VCaP (cell line): ENCODE results near the gene MAU2.

Experiments
- H3K27ac ChIP-seq: fragments of 450-650 bp; 2 replicates; pipeline ENCODE4 v1.5.1; 2017
- TF ChIP-seq, protein P1 (sequence below): fragments of 450-650 bp; conservative IDR thresholded peaks from 2 replicates; pipeline ENCODE4 v1.5.1; 2017; ENCODE audit warnings: mild to moderate bottlenecking, moderate library complexity

The MAU2 gene

DNA sequence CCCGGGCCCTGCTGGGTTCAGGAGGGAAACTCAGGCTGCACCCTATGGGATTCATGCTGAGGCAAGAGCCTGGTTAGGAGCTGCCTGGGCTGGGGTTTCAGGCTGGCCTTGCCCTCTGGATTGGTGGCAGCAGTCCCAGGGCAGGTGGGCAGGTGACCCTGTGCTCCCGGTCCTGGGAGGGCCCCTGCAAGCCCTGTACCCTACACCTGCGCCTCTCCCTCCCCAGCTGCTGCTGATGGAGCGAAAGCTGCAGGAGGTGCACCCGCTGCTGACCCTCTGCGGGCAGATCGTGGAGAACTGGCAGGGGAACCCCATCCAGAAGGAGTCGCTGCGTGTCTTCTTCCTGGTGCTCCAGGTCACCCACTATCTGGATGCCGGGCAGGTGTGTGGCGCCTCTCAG, 20.4 kb downstream of the MAU2 start:
- no peak overlapping the region for H3K27ac ChIP-seq
- TF ChIP-seq, protein P1, sequence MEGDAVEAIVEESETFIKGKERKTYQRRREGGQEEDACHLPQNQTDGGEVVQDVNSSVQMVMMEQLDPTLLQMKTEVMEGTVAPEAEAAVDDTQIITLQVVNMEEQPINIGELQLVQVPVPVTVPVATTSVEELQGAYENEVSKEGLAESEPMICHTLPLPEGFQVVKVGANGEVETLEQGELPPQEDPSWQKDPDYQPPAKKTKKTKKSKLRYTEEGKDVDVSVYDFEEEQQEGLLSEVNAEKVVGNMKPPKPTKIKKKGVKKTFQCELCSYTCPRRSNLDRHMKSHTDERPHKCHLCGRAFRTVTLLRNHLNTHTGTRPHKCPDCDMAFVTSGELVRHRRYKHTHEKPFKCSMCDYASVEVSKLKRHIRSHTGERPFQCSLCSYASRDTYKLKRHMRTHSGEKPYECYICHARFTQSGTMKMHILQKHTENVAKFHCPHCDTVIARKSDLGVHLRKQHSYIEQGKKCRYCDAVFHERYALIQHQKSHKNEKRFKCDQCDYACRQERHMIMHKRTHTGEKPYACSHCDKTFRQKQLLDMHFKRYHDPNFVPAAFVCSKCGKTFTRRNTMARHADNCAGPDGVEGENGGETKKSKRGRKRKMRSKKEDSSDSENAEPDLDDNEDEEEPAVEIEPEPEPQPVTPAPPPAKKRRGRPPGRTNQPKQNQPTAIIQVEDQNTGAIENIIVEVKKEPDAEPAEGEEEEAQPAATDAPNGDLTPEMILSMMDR, result no peak

DNA sequence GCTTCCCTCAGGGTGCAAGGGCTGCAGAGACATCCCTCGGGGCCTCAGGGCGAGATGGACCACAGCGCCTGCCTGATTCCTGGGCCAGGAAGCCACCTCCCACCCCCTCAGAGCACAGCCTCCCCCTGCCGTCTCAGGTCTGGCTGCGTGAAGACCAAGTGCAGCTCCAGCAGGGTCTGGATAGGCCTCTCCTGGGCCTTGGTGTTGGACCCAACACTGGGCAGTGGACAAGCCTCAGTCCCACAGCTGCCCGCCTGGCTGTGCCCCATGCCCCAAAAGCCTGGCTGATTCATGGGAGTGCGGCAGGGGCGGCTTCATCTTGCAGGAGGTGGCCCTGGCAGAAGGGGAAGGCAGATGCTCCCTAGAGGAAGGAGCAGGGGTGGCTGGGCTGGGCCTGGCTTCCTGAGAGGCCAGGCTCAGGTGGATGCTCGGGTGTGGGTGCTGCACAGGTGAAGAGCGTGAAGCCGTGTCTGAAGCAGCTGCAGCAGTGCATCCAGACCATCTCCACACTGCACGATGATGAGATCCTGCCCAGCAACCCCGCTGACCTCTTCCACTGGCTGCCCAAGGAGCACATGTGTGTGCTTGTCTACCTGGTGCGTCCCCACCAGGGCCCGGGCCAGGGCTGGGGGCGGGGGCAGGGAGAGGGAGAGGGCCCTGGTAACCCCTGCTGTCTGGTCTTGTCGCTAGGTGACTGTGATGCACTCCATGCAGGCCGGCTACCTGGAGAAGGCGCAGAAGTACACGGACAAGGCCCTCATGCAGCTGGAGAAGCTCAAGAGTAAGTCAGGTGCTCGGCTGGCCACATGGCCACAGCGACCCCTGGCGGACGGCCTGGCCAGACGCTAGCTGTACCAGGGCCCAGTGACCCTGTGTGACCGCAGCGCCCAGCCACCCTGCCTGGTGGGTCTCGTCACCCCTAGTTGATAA, 21.7 kb downstream of the MAU2 start:
- TF ChIP-seq, protein P1, result peak; percentile 85
- no peak overlapping the region for H3K27ac ChIP-seq

DNA sequence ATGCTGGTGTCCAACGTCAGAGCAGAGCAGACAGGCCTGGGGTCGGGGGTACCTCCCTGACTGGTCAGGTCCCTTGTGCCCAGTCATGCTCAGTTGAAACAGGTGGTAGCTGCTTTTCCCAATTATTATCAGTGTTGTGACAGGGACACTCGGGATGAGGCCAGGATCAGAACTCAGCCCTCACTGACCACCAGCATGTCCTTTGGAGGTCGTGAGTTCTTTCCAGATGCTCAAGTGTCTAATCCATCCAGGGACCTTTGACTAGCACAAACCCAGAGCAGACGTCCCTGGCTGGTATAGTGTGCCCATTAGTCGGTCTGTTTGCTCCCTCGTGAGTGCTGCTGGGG, 22.4 kb downstream of the MAU2 start:
- TF ChIP-seq, protein P1, result peak; percentile 37
- H3K27ac ChIP-seq, result no peak overlapping the region

DNA sequence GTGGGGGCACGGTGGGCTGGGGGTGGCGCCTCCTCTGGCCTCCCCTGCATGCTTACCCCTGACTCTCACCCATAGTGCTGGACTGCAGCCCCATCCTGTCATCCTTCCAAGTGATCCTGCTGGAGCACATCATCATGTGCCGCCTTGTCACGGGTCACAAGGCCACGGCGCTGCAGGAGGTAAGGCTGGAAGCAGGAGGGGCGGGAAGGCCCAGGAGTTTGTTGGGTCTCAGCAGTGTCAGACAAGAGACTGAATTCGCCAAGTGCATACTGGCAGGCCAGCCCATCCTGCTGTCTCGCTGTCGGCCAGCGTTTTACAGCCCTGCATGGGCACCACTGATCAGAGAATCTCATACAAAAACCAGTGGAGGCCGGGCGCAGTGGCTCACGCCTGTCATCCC, 23.1 kb downstream of the MAU2 start:
- H3K27ac ChIP-seq, result no peak overlapping the region

DNA sequence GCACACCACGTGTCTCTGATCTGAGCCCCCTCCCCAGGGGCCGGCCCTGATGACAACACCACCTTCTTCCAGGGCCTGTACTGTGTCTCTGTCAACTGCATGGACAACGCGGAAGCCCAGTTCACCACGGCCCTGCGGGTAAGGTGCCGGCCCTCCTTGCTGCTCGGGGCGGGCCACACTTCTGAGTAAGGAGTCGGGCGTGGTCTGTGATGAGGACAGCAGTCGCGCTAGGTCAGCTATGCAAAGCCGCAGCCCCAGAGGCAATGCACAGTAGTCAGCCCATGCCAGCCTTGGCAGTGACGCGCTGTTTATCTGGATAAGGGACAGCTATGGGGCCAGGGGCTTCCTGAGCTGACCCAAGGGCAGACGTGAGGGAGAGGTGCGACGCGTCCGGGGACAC, 24.6 kb downstream of the MAU2 start:
- TF ChIP-seq, protein P1, result no peak
- no peak overlapping the region for H3K27ac ChIP-seq

More for the DNA sequence above, 23.1 kb downstream of the MAU2 start:
- TF ChIP-seq, protein P1, result no peak

DNA sequence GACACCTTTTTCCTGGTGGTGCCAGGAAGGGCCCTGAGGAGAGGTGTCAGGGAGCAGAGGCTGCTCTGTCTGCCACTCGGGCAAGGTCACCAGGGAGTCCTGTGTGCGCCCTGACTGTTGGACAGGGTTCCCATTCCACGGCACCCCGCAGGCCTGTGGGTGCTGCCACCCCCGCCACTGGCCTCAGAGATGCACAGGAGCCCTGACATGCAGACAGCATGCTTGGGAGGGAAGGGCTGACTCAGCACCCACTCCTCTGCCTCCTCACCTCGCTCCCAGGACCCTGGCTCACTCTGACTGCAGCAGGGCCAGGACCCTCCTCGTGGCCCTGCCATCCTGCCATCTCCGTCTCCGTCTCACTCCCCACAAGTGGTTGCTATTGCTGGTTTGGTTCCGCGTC, 25.3 kb downstream of the MAU2 start:
- TF ChIP-seq, protein P1, result no peak

DNA sequence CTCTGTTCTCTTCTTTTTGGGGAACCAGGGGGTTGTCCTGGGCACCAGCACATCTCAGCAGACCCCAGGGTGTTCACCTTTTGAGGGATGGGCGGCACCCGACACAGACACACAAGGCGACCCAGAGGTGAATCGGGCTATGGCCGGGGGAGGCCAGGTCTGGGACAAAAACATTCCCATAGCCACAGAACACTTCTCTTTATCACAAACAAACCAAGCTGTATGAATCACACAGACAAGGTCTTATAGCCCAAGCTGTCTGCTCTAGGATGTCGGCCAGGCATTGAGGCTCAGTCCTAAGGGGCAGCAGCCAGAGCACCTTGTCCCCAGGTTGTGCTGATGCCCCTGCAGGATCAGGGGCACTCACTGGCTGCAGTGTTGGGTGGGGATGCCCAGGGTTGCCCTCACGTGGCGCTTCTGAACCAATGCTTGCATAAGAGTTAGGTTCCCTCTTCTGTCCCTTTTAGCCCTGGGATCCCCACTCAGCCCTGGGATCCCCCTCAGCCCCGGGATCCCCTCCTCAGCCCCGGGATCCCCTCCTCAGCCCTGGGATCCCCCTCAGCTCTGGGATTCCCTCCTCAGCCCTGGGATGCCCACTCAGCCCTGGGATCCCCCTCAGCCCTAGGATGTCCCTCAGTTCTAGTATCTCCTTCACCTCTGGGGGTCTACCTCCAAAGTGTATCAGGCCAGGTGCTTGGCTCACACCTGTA, 26.9 kb downstream of the MAU2 start:
- TF ChIP-seq, protein P1, result no peak
- no peak overlapping the region for H3K27ac ChIP-seq

More for the DNA sequence above, 25.3 kb downstream of the MAU2 start:
- H3K27ac ChIP-seq, result no peak overlapping the region
